Transverse colon (tissue), 4 donors: ENCODE results near the gene TYMS. TPM values are rescaled to one million over a fixed set of nuclear protein-coding genes. Genes with fewer than 3 reads are reported as not detected.

Source experiments
- DNase-seq: peaks from one replicate; pipeline ENCODE4 v3.0.0-alpha.2; 2019
- H3K27ac ChIP-seq, 4 donors: fragments of 200-600 bp; sonication (generic); 2 replicates each; pipeline ENCODE4 v1.5.1; 2016 to 2018; ENCODE audit warnings: inconsistent platforms in 4 of 4
- H3K27me3 ChIP-seq: fragments of 200-600 bp; sonication (generic); 2 replicates; pipeline ENCODE4 v1.5.1; 2017; ENCODE audit warnings: inconsistent platforms
- H3K36me3 ChIP-seq, 4 donors: fragments of 200-600 bp; sonication (generic); 2 replicates each; pipeline ENCODE4 v1.5.1; 2017 to 2019; ENCODE audit warnings: inconsistent platforms in 4 of 4
- H3K4me1 ChIP-seq, 4 donors: fragments of 200-600 bp; sonication (generic); 2 replicates each; pipeline ENCODE4 v1.5.1; 2017 to 2020; ENCODE audit warnings: inconsistent platforms in 4 of 4
- H3K4me3 ChIP-seq, 4 donors: fragments of 200-600 bp; sonication (generic); 1 replicate in 1 of 4; 2 replicates in 3 of 4; pipeline versions ENCODE4 v1.5.1 to v1.6.1; 2017 to 2019; ENCODE audit warnings: inconsistent platforms in 4 of 4
- H3K9me3 ChIP-seq, 2 donors: fragments of 200-600 bp; sonication (generic); 2 replicates each; pipeline ENCODE4 v1.5.1; 2017 to 2019; ENCODE audit warnings: inconsistent platforms in 2 of 2
- CTCF ChIP-seq, 5 experiments: fragments of 200-600 bp in 3 of 5; fragments of 450-650 bp in 2 of 5; sonication (generic) in 3 of 5; IDR thresholded peaks; 1 replicate in 2 of 5; 2 replicates in 3 of 5; pipeline ENCODE4 v1.5.1; 2016 to 2017; ENCODE audit warnings: antibody characterized with exemption in 5 of 5, inconsistent platforms in 3 of 5, mild to moderate bottlenecking in 2 of 5, moderate library complexity in 1 of 5
- EP300 ChIP-seq: sonication (generic); formaldehyde crosslinking; IDR thresholded peaks from one replicate; pipeline ENCODE4 v1.6.1; 2017; ENCODE audit warnings: antibody characterized with exemption, low read depth
- POLR2A ChIP-seq: fragments of 450-650 bp; IDR thresholded peaks from one replicate; pipeline ENCODE4 v1.6.1; 2016; ENCODE audit warnings: antibody characterized with exemption, mild to moderate bottlenecking, moderate library complexity
- POLR2AphosphoS5 ChIP-seq, 3 donors: sonication (generic); formaldehyde crosslinking; IDR thresholded peaks; one replicate each; pipeline ENCODE4 v1.6.1; 2016; ENCODE audit warnings: antibody characterized with exemption in 3 of 3
- WGBS, 2 donors: methylation state at CpG; one replicate each; pipeline ENCODE4 v1.1.5; 2018; ENCODE audit warnings: low coverage in 1 of 2; 5-methylcytosine and 5-hydroxymethylcytosine counted together
- in situ Hi-C, 4 donors: fragments of 200-750 bp; cut with MboI; loops; one replicate each; pipeline versions ENCODE4 v1.15.0 to v1.15.1; 2017; ENCODE audit warnings: low sequenced_read_pairs in 3 of 4, low pct_ligation_motif_present in 1 of 4, low pct_unique_long_range_greater_than_20kb in 1 of 4
- intact Hi-C: fragments of 100-400 bp; cut with DNase I; formaldehyde crosslinking; loops from one replicate; pipeline ENCODE4 v1.15.1; 2023; ENCODE audit warnings: low total_unique reads
- total RNA-seq, 4 donors: library from RNA; depleted of rRNA; stranded (reverse); fragments of >200 nt; gene quantifications; one replicate each; pipeline ENCODE4 v1.1.0, GENCODE V29; 2016

TYMS gene
- total RNA-seq, 4 donors from 2014 or later: 3.2 to 5.9 (median 4.7) TPM

- no peaks in the 10 kb centered on the region for H3K36me3 ChIP-seq
- no peaks in the 10 kb centered on the region for H3K27me3 ChIP-seq
- DNase-seq: no peak
- 62 to 67% methylated on average over 6 of the region's 6 CpGs for WGBS, 2 donors
- in situ Hi-C loops: no loop called here
- intact Hi-C loops: no loop called here
- H3K4me1 ChIP-seq: no peaks in the 10 kb centered on the region
- H3K27ac ChIP-seq: no peak overlapping the region
- H3K4me3 ChIP-seq: no peak overlapping the region
- H3K9me3 ChIP-seq: no peaks in the 10 kb centered on the region
- TF ChIP-seq POLR2A: no peak
- TF ChIP-seq CTCF (IDR thresholded peaks at IDR 0.05): no peak
Measured at GRCh38 chr18:650428-650858, 7.0 kb upstream of the TYMS start.

- H3K9me3 ChIP-seq: no peaks in the 10 kb centered on the region
- in situ Hi-C loops (no loop called here), intact Hi-C loops (no loop called here)
- no peak overlapping the region for H3K4me3 ChIP-seq
- H3K36me3 ChIP-seq: no peaks in the 10 kb centered on the region
- no peak for DNase-seq
- peaks cover 0 to 3% (median 0%) of the 10 kb centered on the region in 4 donors for H3K4me1 ChIP-seq
- WGBS, 2 donors: 88 to 90% methylated on average over 4 of the region's 4 CpGs
- H3K27me3 ChIP-seq: no peaks in the 10 kb centered on the region
- H3K27ac ChIP-seq: no peak overlapping the region
- no peak for TF ChIP-seq EP300
- no peak for TF ChIP-seq POLR2AphosphoS5 (IDR thresholded peaks at IDR 0.05)
- TF ChIP-seq CTCF (IDR thresholded peaks at IDR 0.05): no peak
- no peak for TF ChIP-seq POLR2A
Measured at GRCh38 chr18:652131-652530, 5.3 kb upstream of the TYMS start.

- in situ Hi-C loops: no loop called here
- H3K36me3 ChIP-seq: no peaks in the 10 kb centered on the region
- peaks cover 0 to 5% (median 2%) of the 10 kb centered on the region in 4 donors for H3K4me1 ChIP-seq
- 85 to 95% methylated on average over 2 of the region's 2 CpGs for WGBS, 2 donors
- intact Hi-C loops: no loop called here
- H3K4me3 ChIP-seq: no peak overlapping the region
- no peaks in the 10 kb centered on the region for H3K27me3 ChIP-seq
- H3K9me3 ChIP-seq: no peaks in the 10 kb centered on the region
- no peak for DNase-seq
- no peak overlapping the region for H3K27ac ChIP-seq
- TF ChIP-seq POLR2AphosphoS5 (IDR thresholded peaks at IDR 0.05) (no peak), EP300 (no peak), CTCF (IDR thresholded peaks at IDR 0.05) (no peak), POLR2A (no peak)
Measured at GRCh38 chr18:653512-653911, 3.9 kb upstream of the TYMS start.

GRCh38 chr18:654601-655000 lies 2.9 kb upstream of the TYMS start:
- Histone ChIP-seq H3K4me1 (peaks cover 0 to 7% (median 6%) of the 10 kb centered on the region in 4 donors), H3K36me3 (no peaks in the 10 kb centered on the region), H3K4me3 (no peak overlapping the region), H3K9me3 (no peaks in the 10 kb centered on the region), H3K27me3 (no peaks in the 10 kb centered on the region), H3K27ac (no peak overlapping the region)
- in situ Hi-C loops (no loop called here), intact Hi-C loops (no loop called here)
- no peak for DNase-seq
- WGBS, 2 donors: 92% methylated on average over 4 of the region's 4 CpGs; no CpG with 5 or more reads in 1 of the 2 donors
- TF ChIP-seq POLR2A (no peak), POLR2AphosphoS5 (IDR thresholded peaks at IDR 0.05) (no peak), CTCF (IDR thresholded peaks at IDR 0.05) (no peak), EP300 (no peak)
